GM23248 (cell line): ENCODE results near the gene FBXW7.

Source experiments
- EZH2 ChIP-seq: fragments of 200-600 bp; sonication (generic); IDR thresholded peaks from 2 replicates; pipeline ENCODE4 v1.6.1; 2018; ENCODE audit warnings: antibody characterized with exemption, mild to moderate bottlenecking; ENCODE audit not compliant: insufficient read depth, poor library complexity, severe bottlenecking
- EZH2phosphoT487 ChIP-seq: fragments of 200-600 bp; sonication (generic); IDR thresholded peaks from 2 replicates; pipeline ENCODE4 v1.6.1; 2018; ENCODE audit warnings: antibody characterized with exemption, moderate library complexity, mild to moderate bottlenecking, low read depth; ENCODE audit not compliant: insufficient read depth

DNA sequence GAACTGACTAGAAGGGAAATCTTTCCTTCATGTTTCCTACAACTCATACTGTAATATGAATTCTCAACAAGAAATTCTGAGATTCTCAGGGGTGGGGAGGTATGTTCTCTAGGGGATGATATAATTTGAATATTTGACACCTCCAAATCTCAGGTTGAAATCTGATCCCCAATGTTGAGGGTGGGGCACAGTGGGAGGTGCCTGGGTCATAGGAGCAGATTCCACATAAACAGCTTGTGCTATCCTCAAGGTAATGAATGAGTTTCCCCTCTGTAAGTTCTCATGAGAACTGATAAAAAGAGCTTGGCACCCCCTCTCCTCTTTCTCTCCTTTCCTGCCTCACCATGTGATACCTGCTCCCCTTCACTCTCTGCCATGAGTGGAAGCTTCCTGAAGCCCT, 21.5 kb downstream of the FBXW7 start:
- TF ChIP-seq EZH2phosphoT487: no peak
- TF ChIP-seq EZH2: no peak
